GM18909 (cell line): ENCODE data around the gene SYNGR1.
A peak's percentile ranks its signal among the peaks of the same experiment; 100 is the strongest.

Source experiments
- ATAC-seq: cut with Tn5 transposase; IDR thresholded peaks from one replicate; pipeline ENCODE4 v1.9.1; 2021; ENCODE audit warnings: mild to moderate bottlenecking; ENCODE audit not compliant: unreplicated experiment, poor library complexity

The SYNGR1 gene

GRCh38 chr22:39365492-39365780 is 15.6 kb downstream of the SYNGR1 start:
- no peak for ATAC-seq

DNA sequence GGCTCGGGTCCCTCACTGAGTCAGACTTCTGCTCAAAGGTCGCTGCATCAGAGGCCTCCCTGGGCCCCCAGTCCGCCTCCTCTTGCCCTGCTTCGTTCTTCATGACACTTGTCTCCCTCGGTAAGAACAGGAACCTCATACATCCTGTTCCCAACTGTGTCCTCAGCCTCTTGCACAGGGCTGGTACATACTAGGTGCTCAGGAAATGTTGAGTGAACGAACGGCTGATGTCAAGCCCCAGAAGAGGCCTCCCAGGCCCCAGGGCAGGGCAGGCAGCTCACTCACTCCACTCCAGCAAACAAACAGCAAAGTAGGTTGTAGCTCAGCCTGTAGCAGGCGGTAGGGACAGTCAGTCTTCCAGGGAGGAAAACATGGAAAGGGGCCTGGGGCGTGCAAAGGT is 17.2 kb downstream of the SYNGR1 start:
- ATAC-seq: no peak

- no peak for ATAC-seq
Measured at GRCh38 chr22:39368461-39368911, 18.7 kb downstream of the SYNGR1 start.

GRCh38 chr22:39369186-39369585 is 19.4 kb downstream of the SYNGR1 start:
- no peak for ATAC-seq

DNA sequence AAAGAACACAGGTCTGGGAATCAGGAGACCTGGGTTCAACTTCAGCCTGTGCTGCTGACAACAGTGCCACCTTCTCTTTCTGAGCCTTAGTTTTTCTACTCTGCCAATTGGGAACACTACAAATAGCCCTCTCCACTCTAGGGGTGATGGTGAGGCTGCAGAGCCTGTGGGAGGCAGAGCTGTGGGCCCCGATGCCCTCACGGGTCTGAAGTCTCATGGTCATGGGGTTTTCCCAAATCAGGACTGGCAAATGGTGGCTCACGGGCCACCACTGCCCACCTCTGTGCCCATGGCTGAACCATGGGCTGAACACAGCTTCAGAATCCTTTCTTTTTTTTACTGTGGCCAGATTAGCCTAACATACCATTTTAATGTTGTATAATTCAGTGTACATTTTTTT is 19.8 kb downstream of the SYNGR1 start:
- no peak for ATAC-seq

DNA sequence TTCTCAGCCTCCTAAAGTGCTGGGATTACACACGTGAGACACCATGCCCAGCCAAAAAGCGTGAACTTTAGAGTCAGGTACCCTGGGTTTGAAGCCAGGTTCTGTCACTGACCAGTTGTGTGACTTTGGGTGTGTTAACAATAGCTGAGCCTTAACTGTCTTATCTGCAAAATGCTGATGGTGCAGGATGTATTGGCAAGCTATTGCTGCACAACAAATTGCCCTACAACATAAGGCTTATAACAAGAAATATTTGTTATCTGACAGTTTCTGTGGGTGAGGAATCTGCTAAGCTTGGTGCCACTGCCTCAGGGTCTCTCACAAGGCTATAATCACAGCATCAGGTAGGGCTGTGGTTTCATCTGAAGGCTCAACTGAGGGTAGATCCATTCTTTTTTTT is 21.9 kb downstream of the SYNGR1 start:
- ATAC-seq: no peak

- no peak for ATAC-seq
Measured at GRCh38 chr22:39374191-39374590, 24.4 kb downstream of the SYNGR1 start.

GRCh38 chr22:39374801-39375200 is 25.0 kb downstream of the SYNGR1 start:
- ATAC-seq: no peak

- no peak for ATAC-seq
Measured at GRCh38 chr22:39375646-39376045, 25.9 kb downstream of the SYNGR1 start.

DNA sequence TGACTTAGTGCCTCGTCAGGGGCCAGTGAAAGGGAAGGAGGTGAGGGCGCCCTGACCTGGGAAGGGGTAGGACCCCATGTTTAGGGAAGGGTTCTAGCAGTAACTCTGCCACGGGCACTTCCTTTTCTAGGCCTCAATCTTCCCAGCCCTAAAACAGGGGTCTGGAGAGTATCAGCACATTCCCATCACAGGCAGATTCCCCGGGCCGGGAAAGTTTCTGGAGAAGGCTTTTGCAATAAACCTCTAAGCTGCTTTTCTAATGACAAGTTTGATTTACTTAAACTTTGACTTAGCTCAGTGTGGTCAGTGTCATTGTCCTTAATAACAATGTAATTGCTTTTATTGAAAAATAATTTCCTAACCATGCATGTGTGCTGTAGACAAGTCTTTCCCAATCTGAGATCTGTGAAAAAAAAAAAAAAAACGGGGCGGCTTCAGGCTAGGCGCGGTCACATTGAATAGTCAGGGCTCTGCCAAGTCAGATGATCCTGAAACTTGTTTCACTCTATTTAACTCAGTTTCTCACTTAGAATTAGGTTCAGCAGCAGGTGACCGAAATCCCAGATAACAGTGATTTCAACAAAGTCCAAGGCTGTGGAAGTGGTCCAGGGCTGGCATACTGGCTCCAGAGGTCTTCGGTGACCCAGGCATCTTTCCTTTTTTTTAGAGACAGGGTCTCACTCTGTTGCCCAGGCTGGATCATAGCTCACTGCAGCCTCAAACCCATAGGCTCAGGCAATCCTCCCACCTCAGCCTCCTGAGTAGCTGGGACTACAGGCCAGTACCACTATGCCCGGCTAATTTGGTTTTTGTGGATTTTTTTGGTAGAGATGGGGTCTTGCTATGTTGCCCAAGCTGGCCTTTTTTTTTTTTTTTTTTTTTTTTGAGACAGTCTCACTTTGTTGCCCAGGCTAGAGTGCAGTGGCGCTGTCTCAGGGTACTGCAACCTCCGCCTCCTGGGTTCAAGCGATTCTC is 30.3 kb downstream of the SYNGR1 start:
- ATAC-seq: no peak

DNA sequence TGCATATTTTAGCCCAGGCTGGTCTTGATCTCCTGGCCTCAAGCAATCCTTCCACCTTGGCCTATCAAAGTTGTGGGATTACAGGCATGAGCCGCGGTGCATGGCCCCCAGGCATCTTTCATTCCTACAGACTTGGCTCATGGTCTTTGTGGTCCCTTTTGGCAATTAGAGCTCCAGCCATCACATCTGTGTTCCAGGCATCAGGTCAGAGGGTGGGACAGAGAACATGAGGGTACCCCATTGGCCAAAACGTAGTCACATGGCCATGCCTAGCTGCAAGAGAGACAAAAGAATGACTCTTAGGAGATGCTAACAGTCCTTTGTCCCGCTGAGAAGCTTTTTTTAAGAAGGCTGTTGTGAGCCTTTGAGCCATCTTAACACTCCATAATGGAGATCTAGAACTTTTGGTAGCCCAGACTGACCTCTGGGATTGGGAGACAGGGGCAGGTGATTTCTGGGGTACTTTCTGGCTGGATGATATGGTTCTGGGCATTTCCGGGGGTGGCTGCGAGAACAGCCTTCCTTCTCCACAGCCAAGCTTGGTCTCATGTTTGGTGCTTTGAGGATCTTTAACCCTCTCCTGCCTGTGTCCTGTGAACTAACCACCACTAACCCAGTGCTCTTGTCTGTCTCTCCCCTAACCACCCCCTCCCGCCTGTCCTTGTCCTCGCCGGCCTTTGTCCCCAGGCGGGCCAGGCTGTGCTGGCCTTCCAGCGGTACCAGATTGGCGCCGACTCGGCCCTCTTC is 31.4 kb downstream of the SYNGR1 start:
- ATAC-seq: no peak

DNA sequence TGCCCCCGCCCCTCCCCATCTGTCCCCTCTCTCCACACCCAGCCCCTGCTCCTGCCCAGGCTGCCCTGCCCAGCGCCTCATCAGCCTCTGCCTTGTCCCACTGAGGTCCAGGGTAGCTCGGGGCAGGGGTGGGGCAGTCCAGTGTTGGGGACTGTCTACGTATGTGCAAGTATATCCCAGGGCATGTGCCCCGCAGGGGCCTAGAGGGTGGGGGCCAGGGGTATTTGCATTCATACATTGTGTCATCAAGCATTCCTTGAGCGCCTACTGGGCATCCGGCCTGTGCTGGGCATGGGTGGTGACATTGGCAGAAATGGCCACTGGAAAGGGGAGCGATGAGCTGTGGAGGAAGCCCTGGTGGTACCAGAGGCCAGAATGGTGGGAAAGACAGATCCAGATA is 32.1 kb downstream of the SYNGR1 start:
- no peak for ATAC-seq

DNA sequence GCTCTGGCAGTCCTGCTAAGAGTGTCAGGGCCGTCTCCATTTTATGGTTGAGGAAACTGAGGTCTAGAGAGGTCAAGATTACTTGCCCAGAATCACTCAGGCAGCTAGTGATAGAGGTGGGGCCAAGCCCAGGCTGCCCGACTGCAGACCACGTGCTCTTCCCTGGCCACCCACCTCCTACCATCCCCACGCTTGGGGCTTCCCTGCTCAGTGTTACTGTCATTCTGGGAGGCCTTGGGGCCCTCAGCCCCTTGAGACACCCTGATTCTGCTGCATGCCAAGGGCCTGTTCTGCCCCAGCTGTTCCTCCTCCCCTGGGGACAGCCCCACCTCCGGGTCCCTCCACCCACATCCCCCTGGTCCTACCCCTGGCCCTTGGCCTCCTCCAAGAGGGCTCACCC is 32.6 kb downstream of the SYNGR1 start:
- peak; percentile 54 for ATAC-seq

DNA sequence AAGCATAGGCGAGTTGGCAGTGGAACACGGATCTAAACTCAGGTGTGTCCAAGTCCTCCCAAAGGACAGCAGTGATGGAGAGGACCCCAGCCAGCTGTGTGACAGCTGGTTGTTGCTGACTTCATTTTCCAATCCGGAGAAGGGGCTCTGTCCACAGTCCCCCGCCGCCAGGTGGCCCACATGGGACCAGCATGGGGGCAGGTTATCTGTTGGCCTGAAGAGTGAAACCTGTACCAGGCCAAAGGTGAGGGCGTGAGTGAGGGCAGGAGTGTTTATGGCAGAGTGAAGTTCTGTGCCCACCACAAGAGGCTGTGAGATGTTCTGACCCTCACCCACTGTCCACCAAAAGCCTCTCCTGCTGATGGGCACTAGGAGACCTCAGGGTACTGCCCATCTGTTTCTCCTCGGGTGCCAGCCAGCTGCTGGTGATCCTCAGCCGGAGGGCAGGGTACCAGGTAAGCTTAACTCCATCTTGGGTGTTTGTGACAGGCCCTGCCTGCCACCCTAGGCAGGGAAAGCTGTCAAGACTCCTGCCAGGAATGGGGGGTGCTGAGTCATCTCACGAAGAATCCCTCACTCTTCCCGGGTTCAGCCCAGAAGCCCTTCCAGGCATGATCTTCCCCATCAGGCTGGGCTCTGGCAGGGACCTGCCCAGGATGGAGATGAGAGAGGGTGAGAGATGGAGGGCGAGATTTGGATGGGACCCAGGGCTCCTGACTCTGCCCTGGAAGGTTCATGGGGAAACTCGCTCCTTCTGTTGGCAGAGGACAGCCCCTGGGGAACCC is 34.2 kb downstream of the SYNGR1 start:
- ATAC-seq: no peak

DNA sequence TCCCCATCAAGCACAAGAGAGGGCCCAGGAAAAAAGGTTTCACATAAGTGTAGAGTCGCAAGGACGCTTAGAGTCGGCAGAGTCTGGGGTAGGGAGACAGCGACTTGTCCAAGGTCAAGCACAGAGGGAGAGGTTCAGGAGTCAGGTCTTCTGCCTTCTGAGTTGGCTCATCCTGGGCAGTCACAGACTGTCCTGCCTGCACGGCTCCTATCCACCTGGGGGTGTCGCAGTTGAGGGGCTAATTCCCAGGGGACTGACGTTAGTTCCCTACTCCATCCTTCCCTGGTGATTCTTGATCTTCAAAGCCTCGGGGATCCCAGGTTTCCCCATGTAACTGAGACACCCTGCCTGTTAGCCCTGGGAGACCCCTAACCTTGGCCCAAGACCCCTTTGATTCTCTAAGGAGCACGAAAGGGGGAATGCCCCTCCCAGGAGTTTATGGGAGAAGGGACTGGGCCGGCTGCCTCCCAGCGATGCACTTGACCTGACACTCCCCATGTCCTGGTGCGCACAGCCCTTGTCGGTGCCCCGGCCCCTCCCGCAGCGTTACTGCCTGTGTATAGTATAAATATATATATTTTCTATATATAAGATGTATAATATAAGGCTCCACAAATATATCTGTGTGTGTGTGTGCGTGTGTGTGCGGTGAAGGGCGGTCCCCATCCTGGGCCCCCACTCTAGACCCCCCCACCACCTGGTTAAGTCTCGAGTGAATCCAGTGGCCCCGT is 35.1 kb downstream of the SYNGR1 start:
- ATAC-seq: no peak

- ATAC-seq: peak; percentile 61
Measured at GRCh38 chr22:39388261-39389011, 38.6 kb downstream of the SYNGR1 start.

DNA sequence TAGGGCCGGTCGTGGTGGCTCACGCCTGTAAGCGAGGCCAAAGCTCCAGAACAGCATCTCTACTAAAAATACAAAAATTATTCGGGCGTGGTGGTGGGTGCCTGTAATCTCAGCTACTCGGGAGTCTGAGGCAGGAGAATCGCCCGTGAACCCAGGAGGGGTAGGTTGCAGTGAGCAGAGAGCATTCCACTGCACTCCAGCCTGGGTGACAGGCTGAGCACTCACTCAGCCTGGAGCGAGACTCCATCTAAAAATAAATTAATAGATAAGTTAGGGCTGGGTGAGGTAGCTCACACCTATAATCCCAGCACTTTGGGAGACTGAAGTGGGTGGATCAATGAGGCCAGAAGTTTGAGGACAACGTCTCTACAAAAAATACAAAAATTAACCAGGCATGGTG is 39.6 kb downstream of the SYNGR1 start:
- ATAC-seq: no peak

DNA sequence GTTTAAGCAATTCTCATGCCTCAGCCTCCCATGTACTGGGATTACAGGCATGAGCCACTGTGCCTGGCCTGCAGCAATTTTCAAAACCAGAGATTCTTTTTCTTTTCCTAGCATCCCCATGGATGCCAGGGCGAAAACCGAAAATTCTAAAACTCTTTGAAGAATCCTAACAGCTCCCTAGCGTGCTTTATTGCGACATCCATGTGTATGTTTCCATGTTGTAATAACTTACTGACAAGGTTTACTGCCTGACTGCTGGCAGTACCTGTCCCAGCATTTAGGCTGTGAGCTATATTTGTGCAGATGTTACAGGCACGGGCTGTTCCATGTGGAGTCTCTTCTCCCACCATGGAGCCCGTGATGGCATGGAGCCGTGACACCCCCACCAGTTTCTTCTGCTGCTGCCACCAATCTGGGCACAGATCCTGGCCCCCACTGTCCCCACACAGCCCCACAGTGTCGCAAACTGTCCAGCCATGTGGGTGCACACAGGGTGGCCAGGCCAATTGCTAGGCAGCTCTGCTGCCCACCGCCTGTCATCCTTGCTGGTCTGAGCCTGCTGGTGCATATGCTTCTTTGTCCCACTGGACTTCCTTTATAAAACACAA is 42.7 kb downstream of the SYNGR1 start:
- no peak for ATAC-seq
